Loucy (cell line): ENCODE data around the gene ATRNL1.

Experiments used
- CTCF ChIP-seq: fragments of 200-600 bp; sonication (generic); conservative IDR thresholded peaks from 2 replicates; pipeline ENCODE4 v1.5.1; 2014; ENCODE audit warnings: mild to moderate bottlenecking, antibody characterized with exemption, low read length
- EZH2phosphoT487 ChIP-seq: fragments of 200-600 bp; IDR thresholded peaks from 2 replicates; pipeline ENCODE4 v1.6.1; 2018; ENCODE audit warnings: antibody characterized with exemption, mild to moderate bottlenecking, moderate library complexity, borderline replicate concordance

- TF ChIP-seq CTCF = no peak
- TF ChIP-seq EZH2phosphoT487 = no peak
Measured at GRCh38 chr10:115850666-115851065, 757.5 kb downstream of the ATRNL1 start.
